Cardiac septum (tissue), 1 donor: Measurements from ENCODE around the gene GNA15. TPM values are rescaled to one million over a fixed set of nuclear protein-coding genes. Genes with fewer than 3 reads are reported as not detected.

Source experiments
- DNase-seq: peaks from one replicate; pipeline ENCODE4 v3.0.0-alpha.2; 2020; ENCODE audit warnings: low spot score
- intact Hi-C: fragments of 100-400 bp; cut with DNase I; formaldehyde crosslinking; loops from one replicate; pipeline ENCODE4 v1.14.0; 2022
- total RNA-seq: library from RNA; stranded (reverse); fragmentation: NEBNext Ultra II Directional; extraction: Animal tissue kit (Norgen Biotek cat#: 25700); gene quantifications from one replicate; pipeline ENCODE4 v1.2.1, GENCODE V29; 2021
- donor health status: DM: no; HTN: no; CAD: no.

The GNA15 gene
- total RNA-seq, 1 donor from 2014 or later, result 1.9 TPM

GRCh38 chr19:3104708-3104983 is 31.2 kb upstream of the GNA15 start:
- no peak for DNase-seq
- intact Hi-C loops, result no loop called here

DNA sequence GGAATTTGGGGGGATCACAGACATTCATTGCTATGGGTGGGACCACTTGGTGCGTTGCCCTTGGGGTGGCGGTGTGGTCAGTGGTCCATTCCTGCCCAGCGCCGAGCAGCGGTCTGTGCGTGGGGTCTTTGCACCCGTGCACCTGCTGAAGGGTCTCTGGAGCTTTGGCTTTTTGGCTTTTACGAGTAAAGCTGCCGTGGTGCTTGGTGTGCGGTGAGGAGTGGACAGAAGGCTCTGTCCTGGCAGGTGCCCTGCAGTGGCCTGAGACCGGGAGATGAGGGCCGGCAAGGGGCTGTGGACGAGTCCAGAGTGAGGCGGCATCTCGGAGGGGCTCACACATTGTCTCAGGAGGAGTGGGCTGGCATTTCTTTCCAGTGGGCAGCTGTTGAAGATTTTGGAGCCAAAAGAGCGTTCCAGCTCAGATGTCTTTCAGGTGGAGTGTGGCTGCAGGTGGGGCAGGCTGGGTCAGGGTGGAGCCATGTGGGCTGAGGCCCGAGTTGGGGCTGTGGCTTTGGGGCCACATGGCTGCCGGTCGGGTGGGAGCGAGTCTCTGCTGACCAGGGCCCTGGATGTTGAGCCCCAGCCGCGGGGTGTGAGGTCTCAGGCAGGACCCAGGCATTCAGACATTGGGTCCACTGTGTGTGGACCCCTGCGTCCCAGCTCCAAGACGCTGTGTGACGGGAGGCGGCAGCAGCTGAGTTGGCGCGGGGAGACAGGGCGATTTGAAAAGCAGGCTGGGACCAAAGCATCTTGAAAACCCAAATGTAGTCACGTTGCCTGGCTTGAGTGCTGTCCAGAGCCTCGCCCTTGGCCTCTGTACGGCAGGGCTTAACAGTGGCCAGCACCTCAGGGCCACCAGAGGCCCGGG is 30.0 kb upstream of the GNA15 start:
- intact Hi-C loops, result loop anchor here (5.0 kb wide), 1 partner anchor 149 kb away; no protein-coding TSS in a partner anchor
- DNase-seq, result no peak

DNA sequence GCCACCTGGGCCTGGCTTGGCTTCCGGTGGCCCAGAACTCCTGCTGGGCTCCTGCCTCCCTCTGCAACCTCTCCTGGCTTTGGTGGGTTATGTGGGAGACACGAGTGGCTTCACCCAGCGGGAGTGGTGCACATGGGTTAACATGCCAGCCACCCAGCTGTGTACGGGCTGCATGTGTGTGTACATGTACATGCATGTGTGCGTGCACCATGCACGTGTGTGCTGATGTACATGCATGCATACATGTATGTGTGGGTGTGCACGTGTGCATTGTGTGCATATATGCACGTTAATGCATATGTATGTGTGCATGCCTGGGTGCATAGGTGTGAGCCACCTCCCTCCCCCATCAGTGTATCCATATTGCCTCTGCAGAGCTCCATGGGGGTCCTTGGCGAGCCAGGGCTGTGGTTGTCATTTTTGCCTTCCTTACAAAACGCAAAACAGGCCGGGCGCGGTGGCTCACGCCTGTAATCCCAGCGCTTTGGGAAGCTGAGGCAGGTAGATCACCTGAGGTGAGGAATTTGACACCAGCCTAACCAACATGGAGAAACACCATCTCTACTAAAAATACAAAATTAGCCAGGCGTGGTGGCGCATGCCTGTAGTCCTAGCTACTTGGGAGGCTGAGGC is 29.2 kb upstream of the GNA15 start:
- intact Hi-C loops, result loop anchor here (5.0 kb wide), 1 partner anchor 149 kb away; no protein-coding TSS in a partner anchor
- no peak for DNase-seq

- DNase-seq, result no peak
- intact Hi-C loops, result loop anchor here (5.0 kb wide), 1 partner anchor 150 kb away; no protein-coding TSS in a partner anchor
Observed at GRCh38 chr19:3107658-3108057, 28.2 kb upstream of the GNA15 start.

GRCh38 chr19:3108775-3109174 is 27.1 kb upstream of the GNA15 start:
- no peak for DNase-seq
- intact Hi-C loops, result loop anchor here (5.0 kb wide), 1 partner anchor 151 kb away; no protein-coding TSS in a partner anchor

DNA sequence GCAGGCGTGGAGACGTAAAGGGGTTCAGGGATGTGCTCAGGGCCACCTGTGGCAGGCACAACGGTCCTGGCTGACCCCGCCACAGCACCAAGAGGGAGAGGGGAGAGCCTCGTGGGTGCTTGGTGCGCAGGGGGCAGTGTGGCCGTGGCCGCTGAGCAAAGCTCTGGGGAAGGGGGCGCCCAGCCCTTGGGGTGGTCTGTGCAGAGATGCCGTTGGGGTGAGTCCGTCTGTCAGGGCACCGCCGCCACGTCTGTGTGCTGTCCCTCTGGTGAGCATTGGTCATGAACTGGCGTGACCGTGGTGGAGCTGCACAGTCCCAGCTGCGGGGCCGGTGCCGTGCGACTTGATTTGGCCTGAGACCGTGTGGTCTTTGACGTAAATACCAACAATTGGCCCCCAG is 26.3 kb upstream of the GNA15 start:
- no peak for DNase-seq
- intact Hi-C loops, result loop anchor here (5.0 kb wide), 1 partner anchor 152 kb away; no protein-coding TSS in a partner anchor

DNA sequence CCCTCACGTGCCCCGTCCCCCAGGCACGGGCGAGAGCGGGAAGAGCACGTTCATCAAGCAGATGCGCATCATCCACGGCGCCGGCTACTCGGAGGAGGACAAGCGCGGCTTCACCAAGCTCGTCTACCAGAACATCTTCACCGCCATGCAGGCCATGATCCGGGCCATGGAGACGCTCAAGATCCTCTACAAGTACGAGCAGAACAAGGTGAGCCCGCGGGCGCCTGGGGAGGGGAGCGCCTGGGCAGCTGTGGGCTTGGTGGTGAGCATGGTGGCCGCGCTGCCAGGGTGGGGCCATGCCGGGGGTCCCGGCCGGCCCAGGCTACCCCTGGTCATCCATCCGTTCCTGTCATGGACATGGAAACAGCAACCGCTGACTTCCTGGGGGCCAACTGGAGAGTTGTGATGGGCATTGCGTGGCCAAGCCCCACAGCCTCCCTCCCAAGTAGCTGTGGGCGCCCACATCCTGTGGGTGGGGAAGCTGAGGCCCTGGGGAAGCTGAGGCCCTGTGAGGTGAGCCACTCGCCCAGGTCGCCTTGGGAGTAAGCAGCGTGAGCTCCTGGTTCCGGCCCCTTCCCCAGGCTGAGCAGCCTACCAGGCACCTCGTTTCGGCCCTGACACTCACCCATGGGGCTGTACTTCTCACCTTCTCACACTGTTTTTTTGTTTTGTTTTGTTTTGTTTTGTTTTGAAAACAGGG is 25.6 kb upstream of the GNA15 start:
- intact Hi-C loops, result no loop called here
- DNase-seq, result no peak

- intact Hi-C loops, result no loop called here
- DNase-seq, result no peak
Observed at GRCh38 chr19:3111586-3112247, 24.1 kb upstream of the GNA15 start.

GRCh38 chr19:3112375-3113099 is 23.3 kb upstream of the GNA15 start:
- no peak for DNase-seq

DNA sequence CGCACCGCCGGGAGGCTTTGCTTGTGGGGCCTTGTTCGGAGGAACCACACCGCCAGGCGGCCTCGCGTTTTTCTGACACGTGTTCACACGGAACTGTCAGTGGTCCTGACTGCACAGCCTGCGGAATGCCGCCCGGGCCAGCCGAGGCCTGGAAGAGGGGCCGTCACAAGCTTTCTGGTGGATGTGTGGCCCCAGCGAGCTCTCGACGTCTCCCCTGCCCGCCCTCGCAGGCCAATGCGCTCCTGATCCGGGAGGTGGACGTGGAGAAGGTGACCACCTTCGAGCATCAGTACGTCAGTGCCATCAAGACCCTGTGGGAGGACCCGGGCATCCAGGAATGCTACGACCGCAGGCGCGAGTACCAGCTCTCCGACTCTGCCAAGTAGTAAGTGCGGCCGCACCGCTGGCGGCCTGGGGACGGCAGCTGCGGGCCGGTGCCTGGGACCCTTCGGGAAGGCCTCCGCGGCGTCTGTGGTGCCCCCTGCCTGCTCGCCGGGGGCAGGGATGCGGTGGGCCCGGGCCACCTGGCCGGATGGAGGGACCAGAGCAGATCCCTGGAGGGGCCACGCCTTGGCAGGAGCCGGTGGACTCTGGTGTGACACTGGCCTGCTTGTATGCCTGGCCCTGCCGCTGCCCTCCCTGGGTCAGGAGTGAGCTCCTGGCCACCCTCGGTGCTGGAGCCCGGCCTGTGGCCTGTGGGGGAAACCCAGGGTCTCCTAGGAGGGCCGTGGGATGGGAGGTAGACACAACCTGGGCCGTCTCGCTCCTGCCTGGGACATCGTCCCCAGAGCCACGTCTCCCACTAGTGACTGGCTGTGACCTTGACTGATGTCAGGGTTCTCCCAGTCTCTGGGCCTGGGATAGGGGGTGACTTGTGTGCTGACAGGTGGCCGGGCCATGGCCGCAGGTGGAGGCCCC is 22.5 kb upstream of the GNA15 start:
- intact Hi-C loops, result no loop called here
- no peak for DNase-seq

More at GRCh38 chr19:3112375-3113099, 23.3 kb upstream of the GNA15 start:
- intact Hi-C loops, result no loop called here

DNA sequence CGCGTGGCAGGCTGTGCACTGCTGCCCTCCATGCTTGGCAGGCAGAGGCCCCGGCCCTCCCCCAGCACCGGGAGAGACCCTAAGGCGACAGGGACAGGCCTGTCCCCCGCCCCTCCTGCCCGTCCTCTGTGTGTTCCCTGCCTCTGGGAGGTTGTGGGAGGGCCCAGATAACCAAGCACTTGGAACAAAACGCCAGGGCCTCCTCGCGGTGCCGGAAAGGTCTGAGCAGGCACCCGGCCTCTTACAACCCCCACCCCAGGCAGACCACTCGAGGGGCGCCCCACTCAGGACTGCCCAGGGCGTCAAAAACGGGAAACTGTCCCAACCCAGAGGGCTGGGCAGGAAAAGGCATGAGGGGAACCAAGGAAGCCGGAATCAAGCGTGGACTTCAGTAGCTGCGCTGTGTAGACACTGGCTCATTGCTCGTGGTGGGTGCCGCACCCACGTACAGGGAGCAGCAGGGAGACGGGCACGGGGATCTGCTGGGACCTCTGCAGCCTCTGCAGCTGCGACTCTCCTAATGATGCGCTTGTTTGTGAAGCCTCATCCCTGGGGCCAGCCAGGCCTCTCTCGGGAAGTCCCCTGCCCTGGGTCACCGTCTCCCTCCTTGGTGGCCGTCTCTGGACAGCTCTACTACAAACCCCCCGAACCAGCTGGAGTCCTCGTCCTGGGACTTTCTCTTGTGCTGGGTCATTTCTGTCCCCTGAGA is 21.7 kb upstream of the GNA15 start:
- DNase-seq, result no peak
- intact Hi-C loops, result no loop called here

DNA sequence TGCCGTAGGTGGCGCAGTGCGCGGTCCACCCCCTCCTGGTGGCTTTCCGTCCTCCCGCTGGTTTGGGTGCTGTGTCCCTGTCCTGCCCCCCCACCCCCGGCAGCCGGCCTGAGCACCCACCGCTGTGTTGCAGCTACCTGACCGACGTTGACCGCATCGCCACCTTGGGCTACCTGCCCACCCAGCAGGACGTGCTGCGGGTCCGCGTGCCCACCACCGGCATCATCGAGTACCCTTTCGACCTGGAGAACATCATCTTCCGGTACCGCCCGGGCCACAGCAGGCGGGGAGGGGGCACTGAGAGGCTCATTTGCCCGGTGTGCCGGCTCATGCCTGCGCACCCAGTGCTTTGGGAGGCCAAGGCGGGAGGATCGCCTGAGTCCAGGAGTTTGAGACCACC is 21.0 kb upstream of the GNA15 start:
- DNase-seq, result no peak
- intact Hi-C loops, result no loop called here

DNA sequence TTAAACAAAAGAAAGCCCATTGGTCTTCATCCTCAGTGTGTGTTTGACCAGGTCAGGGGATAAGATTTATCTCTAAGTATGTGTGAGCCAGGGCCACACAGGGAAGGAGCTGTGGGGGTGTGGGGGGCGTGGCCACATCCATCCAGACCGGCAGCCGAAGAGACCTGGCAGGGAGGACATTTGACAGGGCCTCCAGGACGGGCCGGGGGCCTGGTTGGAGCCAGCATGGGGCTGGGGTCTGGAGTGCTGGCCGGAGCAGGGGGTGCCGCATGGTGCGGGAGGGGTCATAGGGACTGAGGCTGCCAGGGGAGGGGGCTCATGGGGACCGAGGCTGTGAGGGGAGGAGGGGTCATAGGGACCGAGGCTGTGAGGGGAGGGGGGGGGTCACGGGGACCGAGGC is 20.4 kb upstream of the GNA15 start:
- intact Hi-C loops, result no loop called here
- no peak for DNase-seq

GRCh38 chr19:3115916-3116602 is 19.8 kb upstream of the GNA15 start:
- intact Hi-C loops, result no loop called here
- no peak for DNase-seq

GRCh38 chr19:3116621-3117020 is 19.2 kb upstream of the GNA15 start:
- intact Hi-C loops, result no loop called here
- no peak for DNase-seq

DNA sequence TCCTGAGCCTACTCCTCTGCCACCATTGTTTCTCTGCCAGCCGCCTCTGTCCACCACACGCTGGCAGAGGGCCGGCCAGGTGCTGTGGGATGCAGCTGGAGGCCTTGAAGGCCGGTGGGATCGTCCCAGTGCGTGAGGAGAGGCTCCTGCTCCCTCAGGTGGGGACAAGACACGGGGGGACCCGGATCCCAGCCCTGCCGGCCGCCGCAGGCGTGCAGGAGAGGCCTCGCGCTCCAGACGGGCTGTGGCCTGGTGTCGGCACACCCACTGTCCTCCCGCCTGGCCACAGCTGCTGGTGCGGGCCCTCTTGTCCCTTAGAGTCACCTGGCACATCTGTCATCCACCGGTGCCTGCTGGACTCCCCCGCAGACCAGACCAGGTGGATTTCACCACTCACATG is 18.1 kb upstream of the GNA15 start:
- no peak for DNase-seq
- intact Hi-C loops, result no loop called here
